SK-N-MC (cell line): Measurements from ENCODE around the gene STK11IP.

Experiments
- DNase-seq: peaks from one replicate; pipeline ENCODE4 v3.0.0-alpha.2; 2011; ENCODE audit warnings: low read depth, low spot score
- H3K27ac ChIP-seq: fragments of 200-600 bp; sonication (generic); 2 replicates; pipeline ENCODE4 v1.5.1; 2016; ENCODE audit warnings: mixed run types
- H3K36me3 ChIP-seq: fragments of 200-600 bp; sonication (generic); 2 replicates; pipeline ENCODE4 v1.6.1; 2017; ENCODE audit warnings: antibody characterized with exemption, low read length, mixed read lengths; ENCODE audit not compliant: insufficient read depth
- H3K4me3 ChIP-seq: fragments of 200-600 bp; sonication (generic); 2 replicates; pipeline ENCODE4 v1.5.1; 2016
- H3K9ac ChIP-seq: fragments of 200-600 bp; sonication (generic); 2 replicates; pipeline ENCODE4 v1.8.0; 2017; ENCODE audit warnings: mixed run types, mixed read lengths; ENCODE audit not compliant: insufficient read length
- H3K9me3 ChIP-seq: fragments of 200-600 bp; sonication (generic); 2 replicates; pipeline ENCODE4 v1.6.1; 2017; ENCODE audit warnings: low read depth, mild to moderate bottlenecking, antibody characterized with exemption, low read length, moderate library complexity, mixed read lengths
- EZH2 ChIP-seq: fragments of 200-600 bp; sonication (generic); IDR thresholded peaks from one replicate; pipeline ENCODE4 v1.6.1; 2017; ENCODE audit warnings: antibody characterized with exemption
- FOXP2 ChIP-seq: optimal IDR thresholded peaks from 2 replicates; pipeline ENCODE3; 2011; ENCODE audit warnings: mild to moderate bottlenecking, moderate library complexity; ENCODE audit not compliant: insufficient read depth; ENCODE audit errors: extremely low read length, control extremely low read depth
- POLR2AphosphoS5 ChIP-seq: IDR thresholded peaks from 2 replicates; pipeline ENCODE4 v1.6.1; 2012; ENCODE audit warnings: mild to moderate bottlenecking, low read depth, low read length, borderline replicate concordance

The STK11IP gene

DNA sequence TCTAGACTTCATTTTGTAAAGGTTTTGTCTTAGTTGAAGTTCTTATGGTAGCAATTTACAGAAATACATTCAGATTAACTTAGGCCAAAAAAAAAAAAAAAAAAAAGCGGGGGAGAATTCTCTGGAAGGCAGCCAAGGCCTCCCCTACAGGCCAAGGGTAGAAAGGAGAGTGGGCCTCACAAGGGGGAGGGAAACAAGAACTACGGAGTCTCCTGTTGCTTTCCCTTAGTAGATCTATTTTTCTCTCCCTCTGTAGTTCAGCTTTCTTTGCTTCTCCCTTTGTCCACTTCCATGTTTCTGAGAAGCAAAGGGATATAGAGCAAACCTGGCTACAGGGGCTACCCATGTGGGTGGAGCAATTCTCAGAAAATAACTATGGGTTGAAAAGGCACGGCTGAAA lies 2.4 kb upstream of the STK11IP start:
- TF ChIP-seq POLR2AphosphoS5 (peak; percentile 67), FOXP2 (no peak)
- DNase-seq: peak; percentile 64
- no peaks in the 10 kb centered on the region for H3K36me3 ChIP-seq
- peak overlapping the region; percentile 98 for H3K27ac ChIP-seq
- H3K4me3 ChIP-seq: peak overlapping the region; percentile 72
- H3K9ac ChIP-seq: peak overlapping the region; percentile 89
- no peaks in the 10 kb centered on the region for H3K9me3 ChIP-seq

DNA sequence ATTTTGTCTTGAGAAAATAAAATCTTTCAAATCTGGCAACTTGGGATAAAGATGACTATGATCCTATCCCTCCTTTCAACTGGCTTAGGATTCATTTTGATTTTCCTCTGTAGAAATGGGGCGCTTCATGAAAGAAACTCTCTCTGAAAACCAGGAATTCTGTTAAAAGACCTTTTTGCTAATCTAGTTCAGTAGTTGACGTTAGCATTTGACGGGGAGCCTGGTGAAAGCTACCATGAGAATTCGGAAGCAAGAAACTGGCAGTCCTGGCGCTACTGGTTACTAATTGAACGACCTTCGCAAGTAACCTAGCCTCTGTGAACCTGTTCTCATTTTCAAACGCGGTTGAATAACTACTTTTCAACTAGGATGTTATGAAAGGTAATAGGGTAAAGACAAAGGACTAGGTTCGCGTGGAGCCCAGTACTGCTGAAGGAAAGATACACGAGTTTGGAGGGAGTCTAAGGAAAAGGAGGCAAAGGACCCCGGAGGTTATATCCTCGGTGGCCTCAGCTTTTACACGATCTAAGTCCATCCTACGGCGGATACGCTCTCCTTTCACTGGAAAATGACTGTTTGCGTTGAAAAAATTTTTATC lies 604 bp upstream of the STK11IP start:
- no peak for DNase-seq

DNA sequence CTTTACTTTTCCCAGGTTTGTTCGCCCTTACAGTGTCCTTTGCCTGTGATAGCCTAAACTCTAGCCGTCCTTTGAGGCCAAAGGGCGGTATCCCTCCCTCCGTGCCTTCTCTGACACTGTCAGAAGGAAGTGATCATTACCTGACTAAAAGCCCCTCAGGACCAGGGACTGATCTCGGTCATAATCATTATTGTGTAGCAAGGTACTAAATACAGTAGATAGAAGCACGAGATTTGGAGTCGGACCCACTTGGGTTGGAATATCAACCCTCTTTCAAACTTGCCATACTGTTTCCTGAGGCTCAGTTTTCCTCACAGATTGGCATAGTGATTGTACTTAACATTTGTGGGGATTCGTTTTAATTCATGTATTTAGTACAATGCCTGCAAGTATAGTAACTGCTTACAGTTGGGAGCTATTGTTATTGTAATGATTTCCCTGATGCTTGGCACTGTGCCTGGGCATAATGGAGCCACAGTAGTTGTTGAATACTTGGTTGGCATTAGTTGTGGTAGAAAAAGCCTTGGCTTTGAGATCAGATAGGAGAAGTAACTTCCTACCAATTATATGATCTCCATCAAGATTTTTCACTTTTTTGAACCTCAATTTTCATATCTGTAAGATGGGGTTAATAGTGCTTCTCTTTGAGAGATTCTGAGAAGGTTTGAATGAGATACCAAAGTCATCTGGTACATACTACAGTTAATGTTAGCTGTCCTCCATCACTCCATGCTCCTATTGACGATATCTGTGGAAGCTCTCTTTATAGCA lies 836 bp downstream of the STK11IP start:
- TF ChIP-seq EZH2 (no peak), FOXP2 (no peak), POLR2AphosphoS5 (no peak)
- Histone ChIP-seq H3K36me3 (peaks cover 12% of the 10 kb centered on the region; the same call in 1 of the 2 replicates), H3K4me3 (peak overlapping the region; percentile 88), H3K27ac (no peak overlapping the region), H3K9ac (peak overlapping the region; percentile 94), H3K9me3 (no peaks in the 10 kb centered on the region)
- DNase-seq: no peak

More for the DNA sequence above, 604 bp upstream of the STK11IP start:
- Histone ChIP-seq H3K27ac (peak overlapping the region; percentile 98), H3K36me3 (peaks cover 7% of the 10 kb centered on the region; the same call in 1 of the 2 replicates), H3K4me3 (peak overlapping the region; percentile 88), H3K9ac (peak overlapping the region; percentile 94), H3K9me3 (no peaks in the 10 kb centered on the region)
- no peak for TF ChIP-seq EZH2
- no peak for TF ChIP-seq POLR2AphosphoS5
- TF ChIP-seq FOXP2: no peak

DNA sequence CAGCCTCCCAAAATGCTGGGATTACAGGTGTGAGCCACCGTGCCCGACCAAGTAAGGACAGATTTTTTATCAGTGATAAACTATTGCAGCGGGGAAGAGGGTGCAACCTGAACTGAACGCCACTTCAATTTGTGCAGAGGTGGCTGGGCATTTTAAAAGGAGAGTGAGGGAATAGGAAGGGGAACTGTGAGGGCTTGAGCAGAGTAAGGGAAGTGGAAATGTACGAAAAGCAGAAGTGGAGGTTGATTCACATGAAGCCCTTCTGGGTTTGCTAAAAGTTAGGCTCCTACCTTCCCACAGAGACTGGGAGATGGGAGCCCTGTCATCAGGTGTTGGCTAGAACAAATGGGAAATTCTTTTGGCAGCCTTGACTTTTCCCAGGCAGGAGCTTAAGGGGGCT lies 6.1 kb downstream of the STK11IP start:
- Histone ChIP-seq H3K36me3 (peaks cover 12% of the 10 kb centered on the region; the same call in 1 of the 2 replicates), H3K4me3 (no peak overlapping the region), H3K9me3 (no peaks in the 10 kb centered on the region), H3K9ac (no peak overlapping the region), H3K27ac (no peak overlapping the region)
- no peak for DNase-seq
- TF ChIP-seq FOXP2 (no peak), EZH2 (no peak), POLR2AphosphoS5 (no peak)

DNA sequence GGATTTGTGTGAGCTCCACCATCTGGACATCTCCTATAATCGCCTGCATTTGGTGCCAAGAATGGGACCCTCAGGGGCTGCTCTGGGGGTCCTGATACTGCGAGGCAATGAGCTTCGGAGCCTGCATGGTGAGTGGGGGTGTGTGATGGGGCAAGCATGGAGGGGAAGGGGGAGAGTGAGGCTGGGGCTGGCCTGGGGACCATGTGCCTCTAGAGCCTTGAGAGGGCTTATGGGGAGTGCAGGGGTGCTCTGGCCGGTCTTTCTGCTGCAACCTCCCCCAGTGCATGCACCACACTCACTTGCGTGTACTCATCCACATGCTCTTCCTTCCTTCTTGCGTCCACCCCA lies 7.9 kb downstream of the STK11IP start:
- peaks cover 12% of the 10 kb centered on the region; the same call in 1 of the 2 replicates for H3K36me3 ChIP-seq

DNA sequence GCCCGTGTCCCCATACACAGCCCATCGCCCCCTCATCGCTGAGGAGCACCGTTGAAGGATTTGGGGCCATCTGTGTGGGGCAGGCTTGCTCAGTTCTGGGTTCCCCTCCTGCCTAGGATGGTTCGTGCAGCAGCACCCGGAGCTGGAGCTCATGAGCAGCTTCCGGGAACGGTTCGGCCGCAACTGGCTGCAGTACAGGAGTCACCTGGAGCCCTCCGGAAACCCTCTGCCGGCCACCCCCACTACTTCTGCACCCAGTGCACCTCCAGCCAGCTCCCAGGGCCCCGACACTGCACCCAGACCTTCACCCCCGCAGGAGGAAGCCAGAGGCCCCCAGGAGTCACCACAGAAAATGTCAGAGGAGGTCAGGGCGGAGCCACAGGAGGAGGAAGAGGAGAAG lies 10.3 kb downstream of the STK11IP start:
- no peak overlapping the region for H3K9ac ChIP-seq

More for the DNA sequence above, 7.9 kb downstream of the STK11IP start:
- DNase-seq: no peak
- no peak for TF ChIP-seq FOXP2
- TF ChIP-seq POLR2AphosphoS5: no peak
- no peak for TF ChIP-seq EZH2
- no peaks in the 10 kb centered on the region for H3K9me3 ChIP-seq
- H3K27ac ChIP-seq: no peak overlapping the region
- H3K9ac ChIP-seq: no peak overlapping the region
- H3K4me3 ChIP-seq: no peak overlapping the region

DNA sequence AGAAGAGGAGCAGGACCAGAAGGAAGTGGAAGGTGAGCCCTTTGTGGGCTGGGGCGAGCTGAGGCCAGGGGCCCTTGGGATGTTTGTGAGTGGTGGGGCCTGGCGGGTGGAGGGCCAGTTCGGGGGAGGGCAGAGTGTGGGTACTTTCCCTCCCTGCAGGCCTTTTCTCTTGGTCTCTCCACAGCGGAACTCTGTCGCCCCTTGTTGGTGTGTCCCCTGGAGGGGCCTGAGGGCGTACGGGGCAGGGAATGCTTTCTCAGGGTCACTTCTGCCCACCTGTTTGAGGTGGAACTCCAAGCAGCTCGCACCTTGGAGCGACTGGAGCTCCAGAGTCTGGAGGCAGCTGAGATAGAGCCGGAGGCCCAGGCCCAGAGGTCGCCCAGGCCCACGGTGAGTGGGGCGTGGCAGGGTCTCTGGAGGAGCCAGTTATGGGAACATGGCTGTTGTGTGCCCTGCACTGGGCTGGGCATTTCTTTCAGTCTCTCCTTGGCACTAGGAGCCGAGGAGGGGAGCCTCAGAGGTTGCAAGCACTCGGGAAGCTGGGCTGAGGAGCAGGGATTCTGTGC lies 10.8 kb downstream of the STK11IP start:
- Histone ChIP-seq H3K4me3 (no peak overlapping the region), H3K36me3 (no peaks in the 10 kb centered on the region; the same call in 1 of the 2 replicates), H3K9me3 (no peaks in the 10 kb centered on the region), H3K27ac (no peak overlapping the region), H3K9ac (no peak overlapping the region)
- no peak for DNase-seq
- no peak for TF ChIP-seq FOXP2
- no peak for TF ChIP-seq EZH2

More for the DNA sequence above, 10.3 kb downstream of the STK11IP start:
- Histone ChIP-seq H3K27ac (no peak overlapping the region), H3K9me3 (no peaks in the 10 kb centered on the region), H3K36me3 (no peaks in the 10 kb centered on the region; the same call in 1 of the 2 replicates), H3K4me3 (no peak overlapping the region)
- no peak for DNase-seq
- TF ChIP-seq EZH2 (no peak), FOXP2 (no peak), POLR2AphosphoS5 (no peak)

DNA sequence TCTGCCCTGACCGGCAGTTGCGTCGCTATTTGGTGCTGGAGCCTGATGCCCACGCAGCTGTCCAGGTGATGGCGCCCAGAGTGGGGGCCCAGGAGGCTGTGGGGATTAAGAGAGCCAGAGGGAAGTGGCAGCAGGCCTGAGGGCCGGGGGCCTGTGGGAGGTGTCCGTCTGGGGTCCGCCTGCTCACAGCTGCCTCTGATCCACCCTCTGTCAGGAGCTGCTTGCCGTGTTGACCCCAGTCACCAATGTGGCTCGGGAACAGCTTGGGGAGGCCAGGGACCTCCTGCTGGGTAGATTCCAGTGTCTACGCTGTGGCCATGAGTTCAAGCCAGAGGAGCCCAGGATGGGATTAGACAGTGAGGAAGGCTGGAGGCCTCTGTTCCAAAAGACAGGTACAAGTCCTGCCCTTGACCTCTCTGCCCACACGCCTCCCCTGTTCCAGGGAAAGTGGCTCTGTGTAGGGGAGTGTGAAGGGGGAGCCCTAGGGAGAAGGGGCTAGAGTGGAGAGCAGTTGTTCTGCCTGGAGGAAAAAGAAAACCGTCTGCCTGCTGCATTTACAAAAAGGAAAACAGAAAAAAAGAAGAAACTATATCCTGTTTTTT lies 11.6 kb downstream of the STK11IP start:
- no peak overlapping the region for H3K9ac ChIP-seq
- H3K9me3 ChIP-seq: no peaks in the 10 kb centered on the region
- TF ChIP-seq EZH2 (no peak), POLR2AphosphoS5 (no peak), FOXP2 (no peak)
- DNase-seq: no peak
- no peaks in the 10 kb centered on the region; the same call in 1 of the 2 replicates for H3K36me3 ChIP-seq
- H3K4me3 ChIP-seq: no peak overlapping the region
- H3K27ac ChIP-seq: peak overlapping the region; percentile 64

DNA sequence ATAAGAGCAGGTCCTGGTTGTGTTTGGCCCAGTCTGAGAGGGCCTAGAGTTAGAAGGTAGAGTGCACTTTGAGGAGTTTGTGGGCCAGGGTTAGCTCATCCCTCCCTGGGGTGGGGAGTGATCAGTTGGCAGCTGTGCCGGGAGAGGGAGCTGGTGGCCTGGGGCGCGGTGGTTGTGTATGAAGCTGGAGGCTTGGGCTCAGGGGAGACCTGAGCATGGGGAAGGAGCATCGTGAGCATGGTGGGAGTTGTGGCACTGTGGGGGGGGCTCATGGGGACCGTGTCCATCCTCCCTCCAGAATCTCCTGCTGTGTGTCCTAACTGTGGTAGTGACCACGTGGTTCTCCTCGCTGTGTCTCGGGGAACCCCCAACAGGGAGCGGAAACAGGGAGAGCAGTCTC lies 13.6 kb downstream of the STK11IP start:
- H3K36me3 ChIP-seq: no peaks in the 10 kb centered on the region; the same call in 1 of the 2 replicates
- TF ChIP-seq FOXP2 (no peak), POLR2AphosphoS5 (no peak), EZH2 (no peak)
- no peak overlapping the region for H3K27ac ChIP-seq
- DNase-seq: no peak
- H3K4me3 ChIP-seq: no peak overlapping the region
- H3K9me3 ChIP-seq: no peaks in the 10 kb centered on the region
- H3K9ac ChIP-seq: no peak overlapping the region
